Mucosa of descending colon (tissue), 3 donors: ENCODE results near the gene LYPD6B. TPM values are rescaled to one million over a fixed set of nuclear protein-coding genes. Genes with fewer than 3 reads are reported as not detected.

ENCODE experiments used
- ATAC-seq: fragments of 200-7000 bp; cut with Tn5 transposase; one replicate; pipeline ENCODE4 v1.9.1; 2020; ENCODE audit warnings: mild to moderate bottlenecking, moderate library complexity
- DNase-seq, 3 donors: peaks; one replicate each; pipeline ENCODE4 v3.0.0-alpha.2; 2020
- H3K36me3 ChIP-seq: fragments of 200-600 bp; one replicate; pipeline ENCODE4 v1.8.0; 2021; ENCODE audit warnings: low read depth, mild to moderate bottlenecking
- H3K4me1 ChIP-seq: fragments of 200-600 bp; one replicate; pipeline ENCODE4 v1.8.0; 2021; ENCODE audit warnings: low read depth, mild to moderate bottlenecking
- H3K4me3 ChIP-seq: fragments of 200-600 bp; one replicate; pipeline ENCODE4 v1.8.0; 2021; ENCODE audit warnings: mild to moderate bottlenecking
- H3K9me3 ChIP-seq: fragments of 200-600 bp; one replicate; pipeline ENCODE4 v1.8.0; 2021; ENCODE audit warnings: mild to moderate bottlenecking
- intact Hi-C, 2 donors: fragments of 100-400 bp; cut with DNase I in 1 of 2; cut with micrococcal nuclease in 1 of 2; formaldehyde crosslinking; loops; one replicate each; pipeline versions ENCODE4 v1.11.0 to v1.11.1; 2022; cut with DNase I, micrococcal nuclease
- total RNA-seq, 3 donors: library from RNA; stranded (reverse); fragmentation: NEBNext Ultra II Directional in 2 of 3; extraction: Animal tissue kit (Norgen Biotek cat#: 25700) in 2 of 3; gene quantifications; one replicate each; pipeline versions ENCODE4 v1.2.1 to v1.2.4, GENCODE V29; 2021 to 2023
- TF ChIP-seq, protein P1 (sequence below): fragments of 200-600 bp; IDR thresholded peaks from one replicate; pipeline ENCODE4 v1.8.0; 2022; ENCODE audit warnings: antibody characterized with exemption, mild to moderate bottlenecking
- donor health status: DM: no; HTN: no; CAD: no; lungs with moderate emphysema.
- donor health status: DM: no; HTN: no; CAD: no.
- donor health status: DM: no; HTN: yes; CAD: no.

Gene LYPD6B
- total RNA-seq, 3 donors from 2014 or later: 0.28 to 1.7 (median 1.1) TPM

DNA sequence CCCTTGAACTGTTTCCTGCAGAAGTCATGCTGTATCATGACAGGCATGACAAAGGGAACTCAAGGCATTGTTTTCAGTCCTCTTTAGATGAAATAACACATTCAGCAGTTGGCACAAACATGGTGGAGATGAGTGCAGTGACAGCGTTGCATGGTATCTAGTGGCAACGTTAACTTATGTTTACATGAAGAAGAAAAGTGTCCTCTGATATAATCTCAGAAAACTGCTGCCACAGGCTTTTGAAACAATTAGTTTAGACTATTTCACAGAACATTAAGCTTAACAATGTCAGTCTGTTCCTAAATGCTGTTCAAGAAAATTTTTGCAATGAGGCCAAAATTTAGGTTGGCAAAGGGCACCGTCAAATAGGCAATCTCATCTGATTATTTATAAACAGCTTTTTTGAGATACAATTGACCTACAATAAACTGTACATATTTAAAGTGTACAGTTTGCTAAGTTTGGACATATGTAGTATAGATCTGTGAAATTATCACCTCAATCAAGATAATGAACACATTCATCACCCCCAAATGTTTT, 64.7 kb downstream of the LYPD6B start:
- Histone ChIP-seq H3K4me1 (no peaks in the 10 kb centered on the region), H3K9me3 (no peaks in the 10 kb centered on the region), H3K4me3 (no peak overlapping the region), H3K36me3 (no peaks in the 10 kb centered on the region)
- ATAC-seq: no peak
- DNase-seq: no peak
- intact Hi-C loops: no loop called here
- TF ChIP-seq, protein P1, sequence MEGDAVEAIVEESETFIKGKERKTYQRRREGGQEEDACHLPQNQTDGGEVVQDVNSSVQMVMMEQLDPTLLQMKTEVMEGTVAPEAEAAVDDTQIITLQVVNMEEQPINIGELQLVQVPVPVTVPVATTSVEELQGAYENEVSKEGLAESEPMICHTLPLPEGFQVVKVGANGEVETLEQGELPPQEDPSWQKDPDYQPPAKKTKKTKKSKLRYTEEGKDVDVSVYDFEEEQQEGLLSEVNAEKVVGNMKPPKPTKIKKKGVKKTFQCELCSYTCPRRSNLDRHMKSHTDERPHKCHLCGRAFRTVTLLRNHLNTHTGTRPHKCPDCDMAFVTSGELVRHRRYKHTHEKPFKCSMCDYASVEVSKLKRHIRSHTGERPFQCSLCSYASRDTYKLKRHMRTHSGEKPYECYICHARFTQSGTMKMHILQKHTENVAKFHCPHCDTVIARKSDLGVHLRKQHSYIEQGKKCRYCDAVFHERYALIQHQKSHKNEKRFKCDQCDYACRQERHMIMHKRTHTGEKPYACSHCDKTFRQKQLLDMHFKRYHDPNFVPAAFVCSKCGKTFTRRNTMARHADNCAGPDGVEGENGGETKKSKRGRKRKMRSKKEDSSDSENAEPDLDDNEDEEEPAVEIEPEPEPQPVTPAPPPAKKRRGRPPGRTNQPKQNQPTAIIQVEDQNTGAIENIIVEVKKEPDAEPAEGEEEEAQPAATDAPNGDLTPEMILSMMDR: no peak

DNA sequence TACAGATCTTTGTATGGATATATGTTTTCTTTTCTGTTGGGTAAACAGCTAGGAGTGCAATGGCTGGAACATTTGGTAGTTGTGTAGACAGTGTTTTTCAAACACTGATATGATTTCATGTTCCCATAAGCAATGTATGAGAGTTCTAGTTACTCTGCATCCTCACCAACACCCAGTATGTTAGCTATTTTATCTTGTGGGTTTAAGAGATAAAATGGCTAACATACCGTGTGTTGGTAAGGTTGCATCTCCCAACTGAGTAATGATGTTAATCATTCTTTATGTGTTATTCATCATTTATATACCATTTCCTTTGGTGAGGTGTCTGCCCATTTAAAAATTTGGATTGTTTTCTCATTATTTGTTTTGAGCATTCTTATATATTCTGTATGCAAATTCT, 65.7 kb downstream of the LYPD6B start:
- no peak for DNase-seq
- no peak for ATAC-seq
- no peaks in the 10 kb centered on the region for H3K4me1 ChIP-seq
- no peaks in the 10 kb centered on the region for H3K9me3 ChIP-seq
- no peak overlapping the region for H3K4me3 ChIP-seq
- no peaks in the 10 kb centered on the region for H3K36me3 ChIP-seq
- intact Hi-C loops: no loop called here
- TF ChIP-seq, protein P1: no peak

DNA sequence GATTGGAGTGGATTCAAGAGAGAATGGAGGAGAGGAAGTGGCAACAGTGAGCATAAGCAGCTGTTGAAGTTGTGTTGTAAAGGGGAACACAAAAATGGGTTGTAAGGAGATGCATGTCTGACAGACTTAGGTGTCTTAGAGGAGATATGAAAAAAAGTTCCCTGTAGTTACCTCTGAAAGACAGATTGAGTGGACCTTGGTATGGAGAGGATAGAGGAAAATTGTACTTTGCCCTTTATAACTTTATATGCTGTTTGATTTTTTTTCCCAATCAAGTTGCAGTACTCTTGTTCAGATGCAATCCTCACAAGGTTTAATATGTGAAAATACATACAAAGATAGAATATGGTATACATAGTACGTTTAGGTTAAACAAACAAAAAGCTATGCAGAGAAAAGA, 73.6 kb downstream of the LYPD6B start:
- no peaks in the 10 kb centered on the region for H3K4me1 ChIP-seq
- TF ChIP-seq, protein P1: no peak
- no peaks in the 10 kb centered on the region for H3K9me3 ChIP-seq
- no peak overlapping the region for H3K4me3 ChIP-seq
- H3K36me3 ChIP-seq: no peaks in the 10 kb centered on the region
- ATAC-seq (peak; percentile 28), DNase-seq (no peak)
- intact Hi-C loops: no loop called here

DNA sequence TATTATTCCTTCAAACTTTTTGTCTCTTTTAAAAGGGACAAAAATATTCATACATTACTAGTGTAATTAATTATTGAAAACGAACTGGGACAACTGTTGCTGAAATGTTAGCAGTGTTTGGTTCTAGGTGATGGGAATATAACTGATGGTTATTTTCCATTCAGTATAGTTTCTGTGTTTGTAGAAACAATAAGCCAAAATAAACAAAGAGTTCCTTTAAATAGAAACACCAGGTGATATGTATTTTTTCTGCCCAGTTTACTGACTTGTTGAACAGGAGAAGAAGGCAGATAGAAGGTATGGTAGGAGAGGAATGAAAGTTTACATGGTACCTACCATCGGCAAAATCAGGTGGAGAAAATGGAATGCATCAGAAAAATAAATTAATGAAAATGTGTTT, 74.2 kb downstream of the LYPD6B start:
- ATAC-seq: no peak

DNA sequence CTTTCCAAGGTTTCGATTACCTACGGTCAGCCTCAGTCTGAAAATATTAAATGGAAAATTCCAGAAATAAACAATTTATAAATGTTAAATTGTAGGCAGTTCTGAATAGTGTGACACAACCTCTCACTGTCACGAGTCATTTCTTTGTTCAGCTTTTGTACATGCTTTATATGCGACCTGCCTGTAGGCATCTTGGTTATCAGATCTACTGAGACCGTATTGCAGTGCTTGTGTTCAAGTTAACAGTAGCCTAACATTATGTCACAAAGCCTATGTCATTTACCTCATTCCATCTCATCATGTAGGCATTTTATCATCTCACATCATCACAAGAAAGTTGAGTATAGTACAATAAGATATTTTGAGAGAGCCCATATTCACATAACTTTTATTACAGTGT, 77.3 kb downstream of the LYPD6B start:
- no peak overlapping the region for H3K4me3 ChIP-seq
- DNase-seq (no peak), ATAC-seq (no peak)
- no peaks in the 10 kb centered on the region for H3K36me3 ChIP-seq
- H3K4me1 ChIP-seq: no peaks in the 10 kb centered on the region
- TF ChIP-seq, protein P1: no peak
- H3K9me3 ChIP-seq: no peaks in the 10 kb centered on the region
- intact Hi-C loops: no loop called here

More for the DNA sequence above, 74.2 kb downstream of the LYPD6B start:
- intact Hi-C loops: no loop called here
- no peaks in the 10 kb centered on the region for H3K9me3 ChIP-seq
- no peak for DNase-seq
- H3K36me3 ChIP-seq: no peaks in the 10 kb centered on the region
- H3K4me1 ChIP-seq: no peaks in the 10 kb centered on the region
- TF ChIP-seq, protein P1: no peak
- no peak overlapping the region for H3K4me3 ChIP-seq

DNA sequence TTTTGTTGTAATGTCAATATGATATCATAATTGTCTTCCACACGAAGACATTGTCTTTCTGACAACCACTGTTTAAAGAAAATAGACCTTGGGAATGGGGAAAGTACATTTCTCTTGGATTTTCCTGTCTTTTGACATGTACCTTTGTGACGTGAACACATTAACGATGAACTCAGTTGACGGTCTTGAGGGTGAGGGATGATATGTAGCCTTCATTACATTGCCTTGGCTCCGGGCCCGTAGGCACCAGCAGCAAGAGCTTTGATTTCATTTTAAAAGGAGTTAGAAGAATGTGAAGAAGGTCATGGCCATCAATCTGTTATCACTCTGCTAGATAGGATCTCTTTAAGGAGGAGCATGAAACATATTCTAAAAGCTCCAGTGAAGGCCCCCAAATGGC, 80.9 kb downstream of the LYPD6B start:
- DNase-seq (no peak), ATAC-seq (no peak)
- H3K9me3 ChIP-seq: no peaks in the 10 kb centered on the region
- intact Hi-C loops: no loop called here
- TF ChIP-seq, protein P1: no peak
- H3K4me1 ChIP-seq: no peaks in the 10 kb centered on the region
- no peaks in the 10 kb centered on the region for H3K36me3 ChIP-seq
- no peak overlapping the region for H3K4me3 ChIP-seq
